ENCODE results near the gene HYPK. TPM values are rescaled to one million over a fixed set of nuclear protein-coding genes. Genes with fewer than 3 reads are reported as not detected.
A peak's percentile ranks its signal among the peaks of the same experiment; 100 is the strongest.

HYPK gene
- total RNA-seq, 2 experiments from 2014 or later: 15.5 to 16.1 TPM

- no peak overlapping the region for H3K27ac Mint-ChIP-seq
- peak; percentile 91 for ATAC-seq
- no peaks in the 10 kb centered on the region for H3K9me3 Mint-ChIP-seq
- ChIA-PET POLR2A (interaction anchor here (0.7 to 3.0 kb wide), 5 partner anchors 15 to 30 kb away, joined by 3 to 8 read pairs (median 4); partner anchors contain the start of genes HYPK, SERF2 and SERINC4), CTCF (interaction anchor here (0.6 to 4.6 kb wide), 16 partner anchors 10 to 269 kb away, joined by 3 to 52 read pairs (median 4); partner anchors contain the start of genes HYPK, MFAP1, PDIA3 and SERINC4)
- no peaks in the 10 kb centered on the region for H3K27me3 Mint-ChIP-seq
- intact Hi-C loops (cut with micrococcal nuclease): no loop called here
- H3K36me3 Mint-ChIP-seq (ENCODE audit: low read depth): peaks cover 69% of the 10 kb centered on the region
- peak; percentile 80 for DNase-seq
- no peak overlapping the region for H3K4me3 Mint-ChIP-seq
- TF ChIP-seq, protein P1, sequence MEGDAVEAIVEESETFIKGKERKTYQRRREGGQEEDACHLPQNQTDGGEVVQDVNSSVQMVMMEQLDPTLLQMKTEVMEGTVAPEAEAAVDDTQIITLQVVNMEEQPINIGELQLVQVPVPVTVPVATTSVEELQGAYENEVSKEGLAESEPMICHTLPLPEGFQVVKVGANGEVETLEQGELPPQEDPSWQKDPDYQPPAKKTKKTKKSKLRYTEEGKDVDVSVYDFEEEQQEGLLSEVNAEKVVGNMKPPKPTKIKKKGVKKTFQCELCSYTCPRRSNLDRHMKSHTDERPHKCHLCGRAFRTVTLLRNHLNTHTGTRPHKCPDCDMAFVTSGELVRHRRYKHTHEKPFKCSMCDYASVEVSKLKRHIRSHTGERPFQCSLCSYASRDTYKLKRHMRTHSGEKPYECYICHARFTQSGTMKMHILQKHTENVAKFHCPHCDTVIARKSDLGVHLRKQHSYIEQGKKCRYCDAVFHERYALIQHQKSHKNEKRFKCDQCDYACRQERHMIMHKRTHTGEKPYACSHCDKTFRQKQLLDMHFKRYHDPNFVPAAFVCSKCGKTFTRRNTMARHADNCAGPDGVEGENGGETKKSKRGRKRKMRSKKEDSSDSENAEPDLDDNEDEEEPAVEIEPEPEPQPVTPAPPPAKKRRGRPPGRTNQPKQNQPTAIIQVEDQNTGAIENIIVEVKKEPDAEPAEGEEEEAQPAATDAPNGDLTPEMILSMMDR (IDR thresholded peaks at IDR 0.05): peak; percentile 87
- H3K4me1 Mint-ChIP-seq (ENCODE audit: low read depth): no peaks in the 10 kb centered on the region
These were observed 30.7 kb upstream of the HYPK start for GRCh38 chr15:43769584-43770228.

GRCh38 chr15:43771816-43772215 is 28.6 kb upstream of the HYPK start:
- POLR2A ChIA-PET: interaction anchor here (2.1 to 3.0 kb wide), 2 partner anchors 21 to 28 kb away, joined by 8 read pairs; partner anchors contain the start of genes HYPK and SERINC4
- Mint-ChIP-seq H3K9me3 (no peaks in the 10 kb centered on the region), H3K4me3 (no peak overlapping the region), H3K36me3 (ENCODE audit: low read depth) (peaks cover 58% of the 10 kb centered on the region), H3K27me3 (no peaks in the 10 kb centered on the region), H3K4me1 (ENCODE audit: low read depth) (peaks cover 11% of the 10 kb centered on the region), H3K27ac (peak overlapping the region; percentile 50)
- DNase-seq (no peak), ATAC-seq (no peak)
- intact Hi-C loops (cut with micrococcal nuclease): no loop called here
- TF ChIP-seq, protein P1 (IDR thresholded peaks at IDR 0.05): no peak
- CTCF ChIA-PET: interaction anchor here (4.6 kb wide), 1 partner anchor 15 kb away, joined by 52 read pairs; no protein-coding TSS in a partner anchor

GRCh38 chr15:43772624-43773023 is 27.8 kb upstream of the HYPK start:
- intact Hi-C loops (cut with micrococcal nuclease): no loop called here
- Mint-ChIP-seq H3K4me1 (ENCODE audit: low read depth) (peaks cover 18% of the 10 kb centered on the region), H3K9me3 (no peaks in the 10 kb centered on the region), H3K27ac (peak overlapping the region; percentile 4), H3K36me3 (ENCODE audit: low read depth) (peaks cover 61% of the 10 kb centered on the region), H3K4me3 (no peak overlapping the region), H3K27me3 (no peaks in the 10 kb centered on the region)
- TF ChIP-seq, protein P1 (IDR thresholded peaks at IDR 0.05): no peak
- CTCF ChIA-PET: interaction anchor here (4.6 kb wide), 1 partner anchor 16 kb away, joined by 52 read pairs; no protein-coding TSS in a partner anchor
- POLR2A ChIA-PET: interaction anchor here (0.7 to 2.6 kb wide), 2 partner anchors 9 to 18 kb away, joined by 3 to 13 read pairs; no protein-coding TSS in a partner anchor
- DNase-seq (no peak), ATAC-seq (no peak)

GRCh38 chr15:43774062-43774461 is 26.3 kb upstream of the HYPK start:
- peak overlapping the region; percentile 7 for H3K27ac Mint-ChIP-seq
- CTCF ChIA-PET: interaction anchor here (4.6 kb wide), 1 partner anchor 17 kb away, joined by 52 read pairs; no protein-coding TSS in a partner anchor

More at GRCh38 chr15:43774062-43774461, 26.3 kb upstream of the HYPK start:
- ATAC-seq (no peak), DNase-seq (no peak)
- Mint-ChIP-seq H3K27me3 (no peaks in the 10 kb centered on the region), H3K4me3 (no peak overlapping the region), H3K4me1 (ENCODE audit: low read depth) (peaks cover 26% of the 10 kb centered on the region), H3K9me3 (no peaks in the 10 kb centered on the region), H3K36me3 (ENCODE audit: low read depth) (peaks cover 53% of the 10 kb centered on the region)
- POLR2A ChIA-PET: interaction anchor here (0.7 to 2.6 kb wide), 5 partner anchors 17 to 394 kb away, joined by 3 to 13 read pairs (median 4); no protein-coding TSS in a partner anchor
- TF ChIP-seq, protein P1 (IDR thresholded peaks at IDR 0.05): no peak
- intact Hi-C loops (cut with micrococcal nuclease): no loop called here
